HG02981 (cell line): ENCODE results near the gene SCUBE1.

ENCODE experiments used
- ATAC-seq: cut with Tn5 transposase; IDR thresholded peaks from one replicate; pipeline ENCODE4 v1.9.1; 2021; ENCODE audit warnings: mild to moderate bottlenecking, moderate library complexity; ENCODE audit not compliant: unreplicated experiment

The SCUBE1 gene

DNA sequence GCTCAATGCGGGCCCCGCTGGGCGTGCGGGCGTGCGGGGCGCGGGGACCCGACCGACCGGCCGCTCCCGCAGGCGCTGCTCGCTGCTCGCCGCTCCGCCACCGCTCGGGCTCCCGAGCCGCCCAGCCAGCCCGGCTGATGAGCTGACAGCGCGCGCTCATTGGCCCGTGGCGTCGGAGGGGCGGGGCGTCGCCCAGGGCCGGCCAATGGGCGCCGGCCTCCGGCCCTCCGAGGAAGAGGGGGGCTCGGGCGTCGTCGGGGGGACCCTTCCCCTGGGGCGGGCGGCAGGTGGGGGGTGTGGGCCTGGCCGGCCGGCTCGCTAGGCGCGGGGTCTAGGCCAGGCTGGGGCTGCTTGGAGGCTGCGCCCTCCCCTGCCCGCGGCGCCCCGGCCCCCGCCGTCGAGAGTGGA, at the start of gene SCUBE1:
Gene SCUBE1 (minus strand): TSS at position 111 of the 408 bp plus-strand sequence. CDS start 111 bp downstream, outside the sequence.
- no peak for ATAC-seq

- ATAC-seq = no peak
These were observed 49.3 kb upstream of the SCUBE1 start for GRCh38 chr22:43392385-43392989.

- no peak for ATAC-seq
These were observed 48.1 kb upstream of the SCUBE1 start for GRCh38 chr22:43391306-43391705.

DNA sequence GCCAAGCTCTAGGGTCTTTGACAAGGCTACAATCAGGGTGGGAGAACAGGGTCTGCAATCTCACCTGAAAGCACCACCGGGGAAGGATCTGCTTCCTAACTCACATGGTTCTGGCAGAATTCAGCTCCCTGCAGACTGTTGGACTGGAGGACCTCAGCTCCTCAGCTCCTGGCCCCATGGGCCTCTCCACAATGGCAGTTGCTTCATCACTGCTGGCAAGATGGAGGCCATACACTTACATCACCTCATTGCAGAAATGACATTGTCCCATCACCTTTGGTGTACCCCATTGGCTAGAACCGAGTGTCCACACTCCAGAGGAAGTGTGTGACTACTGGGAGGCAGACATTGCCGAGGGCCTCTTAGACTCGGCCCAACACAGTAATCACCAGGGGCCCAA, 47.7 kb upstream of the SCUBE1 start:
- ATAC-seq = no peak

GRCh38 chr22:43390166-43390565, 47.0 kb upstream of the SCUBE1 start:
- no peak for ATAC-seq

GRCh38 chr22:43389227-43389836, 46.2 kb upstream of the SCUBE1 start:
- ATAC-seq = no peak

DNA sequence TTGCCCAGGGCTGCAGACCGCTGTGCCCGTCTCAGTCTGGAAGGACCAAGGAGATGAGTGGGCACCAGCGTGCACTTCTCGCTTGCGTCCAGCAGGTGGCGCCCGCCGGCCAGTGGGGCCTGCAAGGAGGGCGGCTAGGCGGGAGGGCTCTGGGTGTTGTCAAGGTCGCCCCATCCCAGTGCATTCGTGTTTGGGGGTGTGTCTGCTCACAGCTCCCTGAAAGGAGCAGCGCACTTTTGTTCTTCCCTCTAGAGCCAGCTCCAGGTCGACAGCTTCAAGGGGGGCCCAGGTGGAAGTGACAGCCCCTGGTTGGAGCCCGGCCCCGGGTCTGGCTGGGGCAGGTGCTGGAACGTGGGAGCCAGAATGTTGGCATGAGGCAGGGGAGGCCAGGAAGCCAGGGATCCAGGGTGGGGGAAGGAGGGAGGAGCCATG, 45.3 kb upstream of the SCUBE1 start:
- ATAC-seq = no peak

GRCh38 chr22:43387815-43388214, 44.6 kb upstream of the SCUBE1 start:
- no peak for ATAC-seq

GRCh38 chr22:43385770-43386641, 42.8 kb upstream of the SCUBE1 start:
- ATAC-seq = no peak

DNA sequence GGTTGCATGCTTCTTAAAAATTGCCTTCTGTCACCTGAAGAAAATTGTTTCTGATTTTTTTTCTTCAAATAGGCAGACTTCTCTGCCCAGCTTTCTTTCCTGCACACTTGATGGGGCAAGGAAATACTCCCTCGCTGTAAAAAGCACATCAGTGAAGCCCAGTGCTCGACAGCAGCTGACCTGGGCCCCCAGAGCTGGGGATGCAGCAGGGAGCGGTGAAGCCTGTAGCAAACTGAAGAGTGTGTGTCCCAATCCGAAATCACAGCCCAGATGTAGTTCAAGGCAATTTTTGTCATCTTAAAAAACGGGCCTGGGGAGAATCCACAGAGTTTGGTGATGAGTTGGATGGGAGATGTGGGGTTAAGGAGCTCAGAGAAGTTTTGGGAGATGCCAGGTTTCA, 41.7 kb upstream of the SCUBE1 start:
- no peak for ATAC-seq

- no peak for ATAC-seq
These were observed 38.5 kb upstream of the SCUBE1 start for GRCh38 chr22:43381693-43382092.

GRCh38 chr22:43377896-43378704, 34.9 kb upstream of the SCUBE1 start:
- peak; percentile 54 for ATAC-seq

- no peak for ATAC-seq
These were observed 34.4 kb upstream of the SCUBE1 start for GRCh38 chr22:43377548-43377895.

- ATAC-seq = no peak
These were observed 33.8 kb upstream of the SCUBE1 start for GRCh38 chr22:43376765-43377547.

DNA sequence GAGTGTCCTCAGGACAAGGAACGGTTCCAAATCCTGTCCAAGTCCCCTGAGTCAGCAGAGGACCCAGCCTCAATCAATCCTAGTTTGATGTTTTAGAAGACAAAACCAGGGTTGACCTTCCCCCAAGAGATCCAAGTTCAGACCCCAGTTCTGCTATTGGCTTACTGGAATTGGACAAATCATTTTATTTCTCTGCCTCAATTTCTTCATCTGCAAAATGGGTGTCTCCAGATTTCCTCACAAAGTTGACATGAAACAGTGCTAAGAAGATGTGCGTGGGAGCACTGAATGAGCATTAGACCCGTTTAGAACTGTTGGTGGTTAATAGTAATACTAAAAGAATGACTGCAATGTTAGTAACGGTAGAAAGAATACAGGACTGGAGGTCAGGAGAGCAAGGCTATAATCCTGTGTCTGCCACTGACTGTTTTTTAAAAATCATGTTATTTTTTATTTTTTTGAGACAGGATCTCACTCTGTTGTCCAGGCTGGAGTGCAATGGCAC, 32.8 kb upstream of the SCUBE1 start:
- ATAC-seq = no peak

GRCh38 chr22:43370036-43370435, 26.9 kb upstream of the SCUBE1 start:
- ATAC-seq = no peak

GRCh38 chr22:43365715-43366440, 22.7 kb upstream of the SCUBE1 start:
- no peak for ATAC-seq

DNA sequence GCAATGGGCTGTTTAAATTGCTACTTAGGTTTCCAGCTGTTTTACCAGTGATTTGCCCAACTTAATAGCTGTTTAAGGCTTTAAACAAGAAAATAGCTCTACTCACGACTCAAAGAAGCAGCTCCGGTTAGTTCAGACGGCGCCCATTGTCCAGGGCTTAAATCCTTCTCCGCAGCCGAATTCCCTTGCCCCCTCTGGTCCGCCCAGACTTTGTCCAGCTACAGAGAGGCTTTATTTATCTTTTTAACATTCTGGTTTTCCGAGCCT, 20.9 kb upstream of the SCUBE1 start:
- no peak for ATAC-seq

GRCh38 chr22:43363315-43364168, 20.4 kb upstream of the SCUBE1 start:
- no peak for ATAC-seq
